HCT116 (cell line): ENCODE results near the gene RALGPS2. TPM values are rescaled to one million over a fixed set of nuclear protein-coding genes. Genes with fewer than 3 reads are reported as not detected.

Experiments used
- ATAC-seq: fragments of 200-7000 bp; cut with Tn5 transposase; 2 replicates; pipeline ENCODE4 v1.9.1; 2020; ENCODE audit warnings: mild to moderate bottlenecking, moderate library complexity
- BruUV-seq: library from RNA; stranded (reverse); fragments of 400-500 nt; replicated peaks from 2 replicates; lab custom pipeline; 2021; lab: Mats Ljungman, UMichigan
- CTCF ChIA-PET: fragments of 300-600 bp; sonication (Branson Sonifier 250); formaldehyde crosslinking; loops from one replicate; lab custom pipeline; 2021; ENCODE audit warnings: antibody characterized with exemption; lab: Charles Lee
- POLR2A ChIA-PET: fragments of 300-600, 350-600 bp; sonication (Branson Sonifier 250); formaldehyde crosslinking; loops from one replicate; lab custom pipeline; 2021; ENCODE audit warnings: antibody characterized with exemption; lab: Charles Lee
- RAD21 ChIA-PET, 2 experiments: fragments of 300-600 bp; sonication (Branson Sonifier 250); formaldehyde crosslinking; loops; one replicate each; lab custom pipeline; 2023; ENCODE audit warnings: low total read pairs in 2 of 2; ENCODE audit not compliant: uncharacterized antibody in 2 of 2, unreplicated experiment in 2 of 2, low non-redundant PET in 1 of 2; lab: Charles Lee
- DNase-seq: peaks from one replicate; pipeline ENCODE4 v3.0.0-alpha.2; 2010; ENCODE audit warnings: low read depth, low spot score
- H2AFZ ChIP-seq: fragments of 200-600 bp; shearing (Covaris generic), sonication (generic); 2 replicates; pipeline ENCODE4 v1.6.1; 2017; ENCODE audit warnings: low read depth, mixed run types, mixed read lengths, antibody characterized with exemption, low read length; ENCODE audit not compliant: poor library complexity, severe bottlenecking
- H3K27ac ChIP-seq: 2 replicates; pipeline ENCODE4 v1.5.1; 2012; ENCODE audit warnings: low read depth, low read length
- H3K27me3 ChIP-seq: fragments of 200-600 bp; sonication (generic); 2 replicates; pipeline ENCODE4 v1.6.1; 2016; ENCODE audit warnings: mixed run types, low read length, mixed read lengths; ENCODE audit not compliant: insufficient read depth
- H3K36me3 ChIP-seq, 2 experiments: fragments of 200-500 bp in 1 of 2; fragments of 200-600 bp in 1 of 2; sonication (Bioruptor generic) in 1 of 2; sonication (generic) in 1 of 2; 2 replicates each; pipeline versions ENCODE4 v1.5.1 to v1.6.1; 2014 to 2016; ENCODE audit warnings: low read length in 2 of 2, inconsistent platforms in 1 of 2, mixed read lengths in 1 of 2, mixed run types in 1 of 2; ENCODE audit not compliant: insufficient read depth in 2 of 2, control insufficient read depth in 1 of 2
- H3K4me1 ChIP-seq, 2 experiments: fragments of 200-600 bp in 1 of 2; sonication (generic) in 1 of 2; 2 replicates each; pipeline versions ENCODE4 v1.5.1 to v1.6.1; 2012 to 2017; ENCODE audit warnings: low read length in 2 of 2, inconsistent platforms in 1 of 2, mild to moderate bottlenecking in 1 of 2, mixed read lengths in 1 of 2, mixed run types in 1 of 2, moderate library complexity in 1 of 2; ENCODE audit not compliant: insufficient read depth in 2 of 2, control insufficient read depth in 1 of 2
- H3K4me2 ChIP-seq: fragments of 200-600 bp; sonication (generic); 2 replicates; pipeline ENCODE4 v1.6.1; 2017; ENCODE audit warnings: mixed run types, low read length, mixed read lengths
- H3K4me3 ChIP-seq, 2 experiments: fragments of 200-600 bp in 1 of 2; sonication (generic) in 1 of 2; replicated peaks in 1 of 2; 2 replicates each; pipeline ENCODE4 v1.5.1; 2011 to 2016; ENCODE audit warnings: low read length in 2 of 2, control low read depth in 1 of 2, low read depth in 1 of 2, mild to moderate bottlenecking in 1 of 2, mixed read lengths in 1 of 2, mixed run types in 1 of 2
- H3K79me2 ChIP-seq: fragments of 200-600 bp; sonication (generic); 2 replicates; pipeline ENCODE4 v1.6.1; 2017; ENCODE audit warnings: mild to moderate bottlenecking, mixed run types, low read length, moderate library complexity, mixed read lengths; ENCODE audit not compliant: insufficient read depth
- H3K9ac ChIP-seq: fragments of 200-600 bp; sonication (generic); 2 replicates; pipeline ENCODE4 v1.6.1; 2016; ENCODE audit warnings: low read length, mixed read lengths
- H3K9me2 ChIP-seq: fragments of 200-600 bp; sonication (generic), shearing (Covaris generic); 2 replicates; pipeline ENCODE4 v1.6.1; 2017; ENCODE audit warnings: mixed run types, mild to moderate bottlenecking, moderate library complexity; ENCODE audit not compliant: insufficient read depth
- H3K9me3 ChIP-seq, 2 experiments: fragments of 200-500 bp in 1 of 2; fragments of 200-600 bp in 1 of 2; sonication (Bioruptor generic) in 1 of 2; sonication (generic) in 1 of 2; 2 replicates each; pipeline ENCODE4 v1.6.1; 2014 to 2017; ENCODE audit warnings: low read length in 2 of 2, mixed read lengths in 2 of 2, inconsistent platforms in 1 of 2, low read depth in 1 of 2, mild to moderate bottlenecking in 1 of 2, mixed run types in 1 of 2, moderate library complexity in 1 of 2; ENCODE audit not compliant: control insufficient read depth in 1 of 2, insufficient read depth in 1 of 2
- H4K20me1 ChIP-seq: fragments of 200-600 bp; sonication (generic), shearing (Covaris generic); 2 replicates; pipeline ENCODE4 v1.6.1; 2017; ENCODE audit warnings: mixed run types, mild to moderate bottlenecking, moderate library complexity; ENCODE audit not compliant: insufficient read depth
- CBX3 ChIP-seq: IDR thresholded peaks from 2 replicates; pipeline ENCODE4 v1.6.1; 2012; ENCODE audit warnings: low read depth
- CEBPB ChIP-seq: IDR thresholded peaks from 2 replicates; pipeline ENCODE4 v1.6.1; 2012; ENCODE audit warnings: low read depth
- EGR1 ChIP-seq: IDR thresholded peaks from 2 replicates; pipeline ENCODE4 v1.6.1; 2012; ENCODE audit warnings: low read depth
- EZH2phosphoT487 ChIP-seq: fragments of 200-600 bp; IDR thresholded peaks from 2 replicates; pipeline ENCODE4 v1.6.1; 2018; ENCODE audit warnings: antibody characterized with exemption, borderline replicate concordance
- FOSL1 ChIP-seq: IDR thresholded peaks from 2 replicates; pipeline ENCODE4 v1.6.1; 2012; ENCODE audit warnings: low read depth
- JUND ChIP-seq: IDR thresholded peaks from 2 replicates; pipeline ENCODE4 v1.6.1; 2012
- POLR2AphosphoS5 ChIP-seq: IDR thresholded peaks from 2 replicates; pipeline ENCODE4 v1.6.1; 2011; ENCODE audit warnings: mild to moderate bottlenecking, low read depth, low read length, moderate library complexity
- RAD21 ChIP-seq: IDR thresholded peaks from 2 replicates; pipeline ENCODE4 v1.6.1; 2012; ENCODE audit warnings: low read depth, mild to moderate bottlenecking
- SIN3A ChIP-seq: IDR thresholded peaks from 2 replicates; pipeline ENCODE4 v1.6.1; 2012; ENCODE audit warnings: low read depth
- SP1 ChIP-seq: IDR thresholded peaks from 2 replicates; pipeline ENCODE4 v1.6.1; 2012; ENCODE audit warnings: low read depth
- SRF ChIP-seq: IDR thresholded peaks from 2 replicates; pipeline ENCODE4 v1.6.1; 2012; ENCODE audit warnings: low read depth
- TCF7L2 ChIP-seq: IDR thresholded peaks from 2 replicates; pipeline ENCODE4 v1.7.0; 2011; ENCODE audit warnings: borderline replicate concordance, inconsistent platforms; ENCODE audit not compliant: insufficient read depth, insufficient read length; ENCODE audit errors: extremely low read depth
- ZNF274 ChIP-seq: fragments of 200-500 bp; sonication (Bioruptor generic); IDR thresholded peaks from 2 replicates; pipeline ENCODE4 v1.6.1; 2014; ENCODE audit warnings: mild to moderate bottlenecking, low read depth, low read length, inconsistent platforms
- intact Hi-C: fragments of 100-400 bp; cut with micrococcal nuclease; formaldehyde crosslinking; loops from 2 replicates; pipeline ENCODE4 v1.10.0; 2022
- total RNA-seq: library from RNA; stranded (reverse); gene quantifications from one replicate; pipeline ENCODE4 v1.2.1, GENCODE V29; 2021; ENCODE audit not compliant: unreplicated experiment
- TF ChIP-seq, protein P1 (sequence below): IDR thresholded peaks from 2 replicates; pipeline ENCODE4 v1.6.1; 2012
- TF ChIP-seq, protein P2 (sequence below): IDR thresholded peaks from 2 replicates; pipeline ENCODE4 v1.6.1; 2012; ENCODE audit warnings: low read depth

RALGPS2 gene
- total RNA-seq, 1 experiment from 2014 or later, result 25.6 TPM

DNA sequence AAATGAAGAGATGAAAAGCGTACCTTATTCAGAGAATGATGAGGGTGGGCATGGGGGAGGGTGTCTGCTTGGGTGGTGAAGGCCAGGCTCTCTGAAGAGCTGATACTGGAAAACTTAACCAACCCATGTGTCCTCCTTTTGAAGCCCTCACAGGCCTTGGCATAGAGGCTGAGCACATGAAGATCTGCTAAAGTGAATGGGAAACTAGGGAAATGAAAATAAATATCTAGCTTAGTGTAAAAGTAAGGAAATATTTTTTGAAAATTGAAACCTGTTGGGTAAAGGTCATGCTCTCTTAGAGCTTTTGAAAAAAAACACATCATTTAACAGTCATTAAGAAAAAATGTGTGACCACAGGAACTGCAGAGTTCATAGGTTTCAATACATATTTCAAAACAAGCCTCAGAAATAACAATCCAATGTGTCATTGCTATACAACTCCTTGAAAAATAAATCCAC lies 40.5 kb upstream of the RALGPS2 start:
- Histone ChIP-seq H3K27me3 (no peaks in the 10 kb centered on the region), H3K9ac (peak overlapping the region; percentile 40), H3K4me1 (peaks cover 32 to 49% of the 10 kb centered on the region in 2 experiments), H4K20me1 (no peaks in the 10 kb centered on the region), H3K36me3 (no peaks in the 10 kb centered on the region), H3K9me2 (no peaks in the 10 kb centered on the region), H3K79me2 (no peaks in the 10 kb centered on the region), H3K4me2 (peak overlapping the region; percentile 53), H2AFZ (peak overlapping the region; percentile 41), H3K27ac (peak overlapping the region; percentile 32; the same call in 1 of the 2 replicates), H3K4me3 (peak overlapping the region in 1 of 2 experiments; percentile 30; a peak in 1 of 4 replicates), H3K9me3 (no peaks in the 10 kb centered on the region)
- RAD21 ChIA-PET, result interaction anchor here in 1 of 2 experiments (0.7 kb wide), 1 partner anchor 144 kb away, joined by 4 read pairs; no protein-coding TSS in a partner anchor
- CTCF ChIA-PET, result no interaction called here
- ATAC-seq (peak; percentile 80), DNase-seq (peak; percentile 65)
- TF ChIP-seq CBX3 (peak; percentile 26; the same call in 1 of the 2 replicates), SRF (peak; percentile 50; the same call in 1 of the 2 replicates), CEBPB (peak; percentile 84), EGR1 (no peak), FOSL1 (peak; percentile 82), RAD21 (peak; percentile 14; the same call in 1 of the 2 replicates), SP1 (peak; percentile 73), ZNF274 (no peak), TCF7L2 (no peak), POLR2AphosphoS5 (no peak), EZH2phosphoT487 (no peak), JUND (peak; percentile 88), SIN3A (0 out of 2 replicates have a peak, but pooled peaks have one; percentile 35)
- TF ChIP-seq, protein P1, sequence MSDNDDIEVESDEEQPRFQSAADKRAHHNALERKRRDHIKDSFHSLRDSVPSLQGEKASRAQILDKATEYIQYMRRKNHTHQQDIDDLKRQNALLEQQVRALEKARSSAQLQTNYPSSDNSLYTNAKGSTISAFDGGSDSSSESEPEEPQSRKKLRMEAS, result 0 out of 2 replicates have a peak, but pooled peaks have one; percentile 22
- TF ChIP-seq, protein P2, sequence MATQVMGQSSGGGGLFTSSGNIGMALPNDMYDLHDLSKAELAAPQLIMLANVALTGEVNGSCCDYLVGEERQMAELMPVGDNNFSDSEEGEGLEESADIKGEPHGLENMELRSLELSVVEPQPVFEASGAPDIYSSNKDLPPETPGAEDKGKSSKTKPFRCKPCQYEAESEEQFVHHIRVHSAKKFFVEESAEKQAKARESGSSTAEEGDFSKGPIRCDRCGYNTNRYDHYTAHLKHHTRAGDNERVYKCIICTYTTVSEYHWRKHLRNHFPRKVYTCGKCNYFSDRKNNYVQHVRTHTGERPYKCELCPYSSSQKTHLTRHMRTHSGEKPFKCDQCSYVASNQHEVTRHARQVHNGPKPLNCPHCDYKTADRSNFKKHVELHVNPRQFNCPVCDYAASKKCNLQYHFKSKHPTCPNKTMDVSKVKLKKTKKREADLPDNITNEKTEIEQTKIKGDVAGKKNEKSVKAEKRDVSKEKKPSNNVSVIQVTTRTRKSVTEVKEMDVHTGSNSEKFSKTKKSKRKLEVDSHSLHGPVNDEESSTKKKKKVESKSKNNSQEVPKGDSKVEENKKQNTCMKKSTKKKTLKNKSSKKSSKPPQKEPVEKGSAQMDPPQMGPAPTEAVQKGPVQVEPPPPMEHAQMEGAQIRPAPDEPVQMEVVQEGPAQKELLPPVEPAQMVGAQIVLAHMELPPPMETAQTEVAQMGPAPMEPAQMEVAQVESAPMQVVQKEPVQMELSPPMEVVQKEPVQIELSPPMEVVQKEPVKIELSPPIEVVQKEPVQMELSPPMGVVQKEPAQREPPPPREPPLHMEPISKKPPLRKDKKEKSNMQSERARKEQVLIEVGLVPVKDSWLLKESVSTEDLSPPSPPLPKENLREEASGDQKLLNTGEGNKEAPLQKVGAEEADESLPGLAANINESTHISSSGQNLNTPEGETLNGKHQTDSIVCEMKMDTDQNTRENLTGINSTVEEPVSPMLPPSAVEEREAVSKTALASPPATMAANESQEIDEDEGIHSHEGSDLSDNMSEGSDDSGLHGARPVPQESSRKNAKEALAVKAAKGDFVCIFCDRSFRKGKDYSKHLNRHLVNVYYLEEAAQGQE, result no peak
- no TSS peak for BruUV-seq
- POLR2A ChIA-PET, result interaction anchor here (0.7 kb wide), 1 partner anchor 139 kb away, joined by 4 read pairs; no protein-coding TSS in a partner anchor
- intact Hi-C loops, result no loop called here
